Heart left ventricle (tissue), 13 donors: ENCODE data around the gene SRBD1.

Source experiments
- CTCF ChIP-seq, 12 donors: fragments of 200-600 bp; sonication (generic) in 4 of 12; IDR thresholded peaks; one replicate each; pipeline versions ENCODE4 v1.5.0 to v1.8.0; 2018 to 2022; ENCODE audit warnings: antibody characterized with exemption in 12 of 12, mild to moderate bottlenecking in 5 of 12
- POLR2A ChIP-seq, 2 donors: fragments of 450-650 bp; IDR thresholded peaks; one replicate each; pipeline ENCODE4 v1.6.1; 2017; ENCODE audit warnings: antibody characterized with exemption in 2 of 2, mild to moderate bottlenecking in 2 of 2, moderate library complexity in 2 of 2
- donor health status: ischemic (EF 13 %, LVEDD 7.1; RV severe dilation, severe dysfunction).
- donor health status: DM: no; HTN: yes; CAD: no.
- donor health status: DM: no; HTN: no; CAD: no.
- donor health status: ischemic (EF 25% LVEDD 6.9; RV normal size, moderate dysfunction).
- donor health status: ischemic (EF 25% LVEDD 5.7; RV mildly dilated, moderate dysfunction).
- donor health status: ischemic (EF 35%, LVEDD 5.7; RV mildly dilated, moderate dysfunction).
- donor health status: nonischemic (EF 11% LVEDD 7.7; RV severe dilation, severe dysfunction).
- donor health status: DM: yes; HTN: yes; CAD: no.
- donor health status: PGD.
- donor health status: ischemic (EF 29% LVEDD 5.4; RV normal size, mild dysfunction).
- donor health status: nonischemic (EF 23%, LVEDD 6.1; RV moderate dilation, normal function).

- TF ChIP-seq CTCF (IDR thresholded peaks at IDR 0.05): no peak
- no peak for TF ChIP-seq POLR2A (IDR thresholded peaks at IDR 0.05)
Measured at GRCh38 chr2:45391866-45392265, 219.2 kb downstream of the SRBD1 start.
